Stimulated activated CD8-positive, alpha-beta memory T cell treated with anti-CD3 and anti-CD28 coated beads, Interleukin-7, amount 100 ng/mL, for 4 hours (primary cell): ENCODE results near the gene C14orf180.

Source experiments
- DNase-seq, 2 donors: peaks; one replicate each; pipeline ENCODE4 v3.0.0-alpha.2; 2020; ENCODE audit warnings: low read depth in 2 of 2

Gene C14orf180

GRCh38 chr14:104593710-104594136, 14.2 kb downstream of the C14orf180 start:
- DNase-seq, result no peak

- no peak for DNase-seq
Observed at GRCh38 chr14:104594310-104595046, 14.9 kb downstream of the C14orf180 start.

- no peak for DNase-seq
Observed at GRCh38 chr14:104595116-104595675, 15.6 kb downstream of the C14orf180 start.

GRCh38 chr14:104595911-104596450, 16.4 kb downstream of the C14orf180 start:
- no peak for DNase-seq

GRCh38 chr14:104596451-104596918, 16.9 kb downstream of the C14orf180 start:
- DNase-seq, result no peak

- DNase-seq, result no peak
Observed at GRCh38 chr14:104596927-104597351, 17.4 kb downstream of the C14orf180 start.

GRCh38 chr14:104597576-104597975, 18.0 kb downstream of the C14orf180 start:
- DNase-seq, result no peak

GRCh38 chr14:104598039-104598909, 18.7 kb downstream of the C14orf180 start:
- no peak for DNase-seq

GRCh38 chr14:104598910-104599273, 19.3 kb downstream of the C14orf180 start:
- no peak for DNase-seq

- DNase-seq, result no peak
Observed at GRCh38 chr14:104599446-104599845, 19.9 kb downstream of the C14orf180 start.

GRCh38 chr14:104600141-104600643, 20.6 kb downstream of the C14orf180 start:
- no peak for DNase-seq

- no peak for DNase-seq
Observed at GRCh38 chr14:104600805-104601204, 21.2 kb downstream of the C14orf180 start.

GRCh38 chr14:104601786-104602185, 22.2 kb downstream of the C14orf180 start:
- DNase-seq, result no peak

GRCh38 chr14:104602315-104602932, 22.9 kb downstream of the C14orf180 start:
- DNase-seq, result no peak

GRCh38 chr14:104602933-104603325, 23.4 kb downstream of the C14orf180 start:
- no peak for DNase-seq

GRCh38 chr14:104603711-104604401, 24.3 kb downstream of the C14orf180 start:
- DNase-seq, result no peak

- DNase-seq, result no peak
Observed at GRCh38 chr14:104604458-104605449, 25.2 kb downstream of the C14orf180 start, which contains the start of gene TMEM179. Gene TMEM179, minus strand, starts transcription at chr14:104604772. Its CDS starts 31 bp downstream, at chr14:104604741.

- no peak for DNase-seq
Observed at GRCh38 chr14:104609666-104610065, 30.1 kb downstream of the C14orf180 start.

- no peak for DNase-seq
Observed at GRCh38 chr14:104610749-104611310, 31.3 kb downstream of the C14orf180 start.
